Heart left ventricle (tissue), 13 donors: ENCODE measurements around the gene TREH.

ENCODE experiments used
- CTCF ChIP-seq, 12 donors: fragments of 200-600 bp; sonication (generic) in 4 of 12; IDR thresholded peaks; one replicate each; pipeline versions ENCODE4 v1.5.0 to v1.8.0; 2018 to 2022; ENCODE audit warnings: antibody characterized with exemption in 12 of 12, mild to moderate bottlenecking in 5 of 12
- POLR2A ChIP-seq, 2 donors: fragments of 450-650 bp; IDR thresholded peaks; one replicate each; pipeline ENCODE4 v1.6.1; 2017; ENCODE audit warnings: antibody characterized with exemption in 2 of 2, mild to moderate bottlenecking in 2 of 2, moderate library complexity in 2 of 2
- donor health status: ischemic (EF 13 %, LVEDD 7.1; RV severe dilation, severe dysfunction).
- donor health status: DM: no; HTN: yes; CAD: no.
- donor health status: DM: no; HTN: no; CAD: no.
- donor health status: ischemic (EF 25% LVEDD 6.9; RV normal size, moderate dysfunction).
- donor health status: ischemic (EF 25% LVEDD 5.7; RV mildly dilated, moderate dysfunction).
- donor health status: ischemic (EF 35%, LVEDD 5.7; RV mildly dilated, moderate dysfunction).
- donor health status: nonischemic (EF 11% LVEDD 7.7; RV severe dilation, severe dysfunction).
- donor health status: DM: yes; HTN: yes; CAD: no.
- donor health status: PGD.
- donor health status: ischemic (EF 29% LVEDD 5.4; RV normal size, mild dysfunction).
- donor health status: nonischemic (EF 23%, LVEDD 6.1; RV moderate dilation, normal function).

GRCh38 chr11:118607401-118608359 lies 71.8 kb downstream of the TREH start, which contains the start of gene PHLDB1:
- TF ChIP-seq CTCF (IDR thresholded peaks at IDR 0.05), result peak; percentile 37 to 67 (median 52)
- TF ChIP-seq POLR2A (IDR thresholded peaks at IDR 0.05), result peak in 1 of 2 donors; percentile 68
